ENCODE measurements around the gene SLC4A7. TPM values are rescaled to one million over a fixed set of nuclear protein-coding genes. Genes with fewer than 3 reads are reported as not detected.
"Not testable (repeated sequence)": the region's sequence is repeated elsewhere in the genome, so short reads cannot be mapped to it uniquely, and the experiment has no call there.

Gene SLC4A7
- polyA plus RNA-seq, 1 of the 3 experiments (the other 2 are of a cell fraction) = 3.9 TPM

- no peak overlapping the region for H2AFZ ChIP-seq (ENCODE audit: low read depth)
- no peaks in the 10 kb centered on the region for H3F3A ChIP-seq (replicated peaks; ENCODE audit: insufficient read depth)
- H3K4me3 ChIP-seq (ENCODE audit: low read depth in 2 of 2, low read length in 1 of 2) = no peak overlapping the region
- H3K36me3 ChIP-seq (replicated peaks in 1 of 2; ENCODE audit: control insufficient read depth in 1 of 2, insufficient read depth in 2 of 2, low read length in 1 of 2) = no peaks in the 10 kb centered on the region
- H3K4me2 ChIP-seq = no peak overlapping the region
- no peaks in the 10 kb centered on the region for H3K9me2 ChIP-seq
- ChIA-PET CTCF (interaction anchor here (1.1 kb wide), 1 partner anchor 22 kb away, joined by 3 read pairs; no protein-coding TSS in a partner anchor), POLR2A (no interaction called here)
- DNase-seq = no peak
- no peak overlapping the region for H3K27ac ChIP-seq (ENCODE audit: low read depth in 2 of 2, low read length in 1 of 2)
- no peaks in the 10 kb centered on the region for H3K79me2 ChIP-seq (ENCODE audit: insufficient read depth)
- no peaks in the 10 kb centered on the region for H3K9me3 ChIP-seq
- H3K4me1 ChIP-seq (ENCODE audit: control insufficient read depth in 1 of 2, insufficient read depth in 2 of 2, low read depth in 1 of 2, low read length in 1 of 2) = no peaks in the 10 kb centered on the region
- H3K27me3 ChIP-seq (ENCODE audit: insufficient read depth) = no peaks in the 10 kb centered on the region
- H4K20me1 ChIP-seq (ENCODE audit: insufficient read depth) = no peaks in the 10 kb centered on the region
- TF ChIP-seq RAD21 (IDR thresholded peaks at IDR 0.05; ENCODE audit: low read length) = no peak
- TF ChIP-seq MEF2A (IDR thresholded peaks at IDR 0.05; ENCODE audit: borderline replicate concordance, low read depth) = no peak
- TF ChIP-seq, protein P1, sequence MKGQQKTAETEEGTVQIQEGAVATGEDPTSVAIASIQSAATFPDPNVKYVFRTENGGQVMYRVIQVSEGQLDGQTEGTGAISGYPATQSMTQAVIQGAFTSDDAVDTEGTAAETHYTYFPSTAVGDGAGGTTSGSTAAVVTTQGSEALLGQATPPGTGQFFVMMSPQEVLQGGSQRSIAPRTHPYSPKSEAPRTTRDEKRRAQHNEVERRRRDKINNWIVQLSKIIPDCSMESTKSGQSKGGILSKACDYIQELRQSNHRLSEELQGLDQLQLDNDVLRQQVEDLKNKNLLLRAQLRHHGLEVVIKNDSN (IDR thresholded peaks at IDR 0.05; ENCODE audit: borderline replicate concordance, low read depth) = no peak
- TF ChIP-seq FOSL2 (IDR thresholded peaks at IDR 0.05; ENCODE audit: borderline replicate concordance, low read depth) = no peak
- TF ChIP-seq RCOR1 (IDR thresholded peaks at IDR 0.05; ENCODE audit: low read length) = no peak
- no peak for TF ChIP-seq ZBTB33 (IDR thresholded peaks at IDR 0.05; ENCODE audit: borderline replicate concordance, low read depth)
- TF ChIP-seq, protein P2, sequence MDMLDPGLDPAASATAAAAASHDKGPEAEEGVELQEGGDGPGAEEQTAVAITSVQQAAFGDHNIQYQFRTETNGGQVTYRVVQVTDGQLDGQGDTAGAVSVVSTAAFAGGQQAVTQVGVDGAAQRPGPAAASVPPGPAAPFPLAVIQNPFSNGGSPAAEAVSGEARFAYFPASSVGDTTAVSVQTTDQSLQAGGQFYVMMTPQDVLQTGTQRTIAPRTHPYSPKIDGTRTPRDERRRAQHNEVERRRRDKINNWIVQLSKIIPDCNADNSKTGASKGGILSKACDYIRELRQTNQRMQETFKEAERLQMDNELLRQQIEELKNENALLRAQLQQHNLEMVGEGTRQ (IDR thresholded peaks at IDR 0.05; ENCODE audit: borderline replicate concordance, low read depth, low read length) = no peak
- TF ChIP-seq REST (IDR thresholded peaks at IDR 0.05; ENCODE audit: low read depth, low read length) = no peak
- no peak for TF ChIP-seq GATA2 (CRISPR knock-in tag; IDR thresholded peaks at IDR 0.05)
- no peak for TF ChIP-seq MAX (IDR thresholded peaks at IDR 0.05; ENCODE audit: low read depth)
- TF ChIP-seq GABPA (IDR thresholded peaks at IDR 0.05; ENCODE audit: low read depth) = no peak
- TF ChIP-seq FOXM1 (IDR thresholded peaks at IDR 0.05; ENCODE audit: low read depth) = no peak
- H3K9ac ChIP-seq = no peak overlapping the region
Measured at GRCh38 chr3:27333843-27334242, 150.3 kb downstream of the SLC4A7 start.

DNA sequence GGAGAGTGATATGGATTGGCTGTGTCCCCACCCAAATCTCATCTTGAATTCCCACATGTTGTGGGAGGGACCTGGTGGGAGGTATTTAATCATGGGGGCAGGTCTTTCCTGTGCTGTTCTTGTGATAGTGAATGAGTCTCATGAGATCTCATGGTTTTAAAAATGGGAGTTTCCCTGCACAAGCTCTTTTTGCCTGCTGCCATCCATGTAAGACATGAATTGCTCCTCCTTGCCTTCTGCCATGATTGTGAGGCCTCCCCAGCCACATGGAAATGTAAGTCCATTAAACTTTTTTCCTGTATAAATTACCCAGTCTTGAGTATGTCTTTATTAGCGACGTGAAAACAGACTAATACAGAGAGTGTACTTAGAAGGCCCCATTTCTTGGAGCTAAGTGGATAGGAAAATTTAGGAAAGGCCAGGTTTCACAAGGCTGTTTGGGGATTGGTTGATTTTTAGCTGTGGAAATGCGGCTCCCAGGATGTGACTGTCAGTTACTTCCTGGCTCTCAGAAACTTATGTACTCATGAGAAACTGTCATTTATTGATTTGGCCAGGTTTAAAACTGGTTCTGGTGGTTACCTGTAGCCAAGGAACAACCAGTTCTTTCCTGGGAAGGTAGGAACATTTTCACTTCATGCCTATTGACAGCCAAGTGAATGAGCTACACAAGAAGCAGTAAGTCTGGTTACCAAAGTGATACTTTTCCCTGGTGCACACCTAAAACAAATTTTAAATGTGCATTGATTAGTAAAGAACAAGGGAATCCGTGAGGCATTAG is 155.0 kb downstream of the SLC4A7 start:
- H2AFZ ChIP-seq (ENCODE audit: low read depth); H3F3A ChIP-seq (replicated peaks; ENCODE audit: insufficient read depth); H3K9me2 ChIP-seq; H3K27me3 ChIP-seq (ENCODE audit: insufficient read depth); H3K4me3 ChIP-seq (ENCODE audit: low read depth in 2 of 2, low read length in 1 of 2); H3K9me3 ChIP-seq; DNase-seq; POLR2A ChIA-PET; H3K4me2 ChIP-seq; H3K27ac ChIP-seq (ENCODE audit: low read depth in 2 of 2, low read length in 1 of 2); H3K79me2 ChIP-seq (ENCODE audit: insufficient read depth); H3K4me1 ChIP-seq (ENCODE audit: control insufficient read depth in 1 of 2, insufficient read depth in 2 of 2, low read depth in 1 of 2, low read length in 1 of 2); H3K9ac ChIP-seq; H4K20me1 ChIP-seq (ENCODE audit: insufficient read depth); H3K36me3 ChIP-seq (replicated peaks in 1 of 2; ENCODE audit: control insufficient read depth in 1 of 2, insufficient read depth in 2 of 2, low read length in 1 of 2): not testable (repeated sequence)
- 93% methylated on average over 4 of the region's 4 CpGs for WGBS (ENCODE audit: low lambda C conversion rate)
- CTCF ChIA-PET = interaction anchor here (0.9 to 1.1 kb wide), 2 partner anchors 29 to 352 kb away, joined by 3 to 4 read pairs; no protein-coding TSS in a partner anchor

All from SK-N-SH (cell line).